22Rv1 (cell line): ENCODE measurements around the gene PTPRB.

Experiments
- H3K27ac ChIP-seq: fragments of 450-650 bp; 2 replicates; pipeline ENCODE4 v1.5.1; 2017
- ZFX ChIP-seq: fragments of 450-650 bp; IDR thresholded peaks from 2 replicates; pipeline ENCODE4 v1.6.1; 2017; ENCODE audit warnings: antibody characterized with exemption, borderline replicate concordance
- TF ChIP-seq, protein P1 (sequence below): fragments of 450-650 bp; IDR thresholded peaks from 2 replicates; pipeline ENCODE4 v1.5.1; 2017; ENCODE audit warnings: mild to moderate bottlenecking

Gene PTPRB

GRCh38 chr12:70664465-70664881 lies 27.2 kb upstream of the PTPRB start:
- no peak overlapping the region for H3K27ac ChIP-seq

DNA sequence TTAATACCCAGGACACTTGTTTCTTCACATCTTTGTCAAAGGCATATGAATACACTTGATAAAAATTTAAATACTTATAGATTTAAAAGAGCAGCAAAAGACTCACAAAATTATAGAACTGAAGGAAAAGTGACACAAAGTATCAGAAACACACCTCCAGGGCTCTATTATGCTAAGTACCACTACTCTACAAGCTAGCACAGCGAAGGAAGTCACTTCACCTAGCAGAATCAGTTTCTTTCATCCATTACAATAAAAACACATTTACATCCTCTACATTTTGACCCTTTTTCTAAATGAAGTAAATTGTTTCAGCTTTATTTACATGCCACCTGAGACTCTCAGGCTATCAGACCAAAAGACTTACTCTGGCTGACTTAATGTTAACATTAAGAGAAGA lies 26.6 kb upstream of the PTPRB start:
- H3K27ac ChIP-seq = no peak overlapping the region

More at GRCh38 chr12:70664465-70664881, 27.2 kb upstream of the PTPRB start:
- TF ChIP-seq, protein P1, sequence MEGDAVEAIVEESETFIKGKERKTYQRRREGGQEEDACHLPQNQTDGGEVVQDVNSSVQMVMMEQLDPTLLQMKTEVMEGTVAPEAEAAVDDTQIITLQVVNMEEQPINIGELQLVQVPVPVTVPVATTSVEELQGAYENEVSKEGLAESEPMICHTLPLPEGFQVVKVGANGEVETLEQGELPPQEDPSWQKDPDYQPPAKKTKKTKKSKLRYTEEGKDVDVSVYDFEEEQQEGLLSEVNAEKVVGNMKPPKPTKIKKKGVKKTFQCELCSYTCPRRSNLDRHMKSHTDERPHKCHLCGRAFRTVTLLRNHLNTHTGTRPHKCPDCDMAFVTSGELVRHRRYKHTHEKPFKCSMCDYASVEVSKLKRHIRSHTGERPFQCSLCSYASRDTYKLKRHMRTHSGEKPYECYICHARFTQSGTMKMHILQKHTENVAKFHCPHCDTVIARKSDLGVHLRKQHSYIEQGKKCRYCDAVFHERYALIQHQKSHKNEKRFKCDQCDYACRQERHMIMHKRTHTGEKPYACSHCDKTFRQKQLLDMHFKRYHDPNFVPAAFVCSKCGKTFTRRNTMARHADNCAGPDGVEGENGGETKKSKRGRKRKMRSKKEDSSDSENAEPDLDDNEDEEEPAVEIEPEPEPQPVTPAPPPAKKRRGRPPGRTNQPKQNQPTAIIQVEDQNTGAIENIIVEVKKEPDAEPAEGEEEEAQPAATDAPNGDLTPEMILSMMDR = no peak
- TF ChIP-seq ZFX = no peak

DNA sequence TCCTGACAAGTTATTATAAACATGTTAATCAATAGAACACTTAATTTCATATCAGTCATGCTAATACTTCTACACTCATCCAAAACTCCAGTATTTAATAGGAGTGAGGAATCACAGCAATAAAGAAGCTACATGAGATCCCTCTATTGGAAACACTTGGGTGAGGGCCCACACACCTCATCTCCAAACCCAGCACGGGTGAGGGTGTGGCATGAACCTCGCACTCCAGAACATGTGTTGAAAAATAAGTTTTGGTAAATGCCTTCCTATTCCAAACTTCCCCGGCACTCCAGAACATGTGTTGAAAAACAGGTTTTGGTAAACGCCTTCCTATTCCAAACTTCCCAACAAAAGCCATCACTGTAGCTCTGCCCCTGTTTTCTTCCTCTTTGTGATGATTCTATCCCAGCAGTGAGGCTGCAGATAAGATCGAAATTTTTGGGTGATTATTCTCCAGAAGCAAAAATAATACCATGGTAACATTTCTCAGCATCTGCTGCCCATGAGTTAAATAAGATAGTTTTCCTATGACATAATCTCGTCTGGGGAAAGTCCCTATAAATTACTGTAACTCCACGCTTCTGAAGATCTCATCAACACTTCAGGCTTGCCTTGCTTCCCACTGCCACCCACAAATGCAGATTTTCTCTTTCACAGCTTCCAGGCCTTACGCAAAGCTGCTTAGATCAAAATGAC lies 24.4 kb upstream of the PTPRB start:
- no peak for TF ChIP-seq ZFX
- TF ChIP-seq, protein P1 = no peak
- H3K27ac ChIP-seq = no peak overlapping the region

More for the DNA sequence above, 26.6 kb upstream of the PTPRB start:
- TF ChIP-seq ZFX = no peak
- TF ChIP-seq, protein P1 = no peak

DNA sequence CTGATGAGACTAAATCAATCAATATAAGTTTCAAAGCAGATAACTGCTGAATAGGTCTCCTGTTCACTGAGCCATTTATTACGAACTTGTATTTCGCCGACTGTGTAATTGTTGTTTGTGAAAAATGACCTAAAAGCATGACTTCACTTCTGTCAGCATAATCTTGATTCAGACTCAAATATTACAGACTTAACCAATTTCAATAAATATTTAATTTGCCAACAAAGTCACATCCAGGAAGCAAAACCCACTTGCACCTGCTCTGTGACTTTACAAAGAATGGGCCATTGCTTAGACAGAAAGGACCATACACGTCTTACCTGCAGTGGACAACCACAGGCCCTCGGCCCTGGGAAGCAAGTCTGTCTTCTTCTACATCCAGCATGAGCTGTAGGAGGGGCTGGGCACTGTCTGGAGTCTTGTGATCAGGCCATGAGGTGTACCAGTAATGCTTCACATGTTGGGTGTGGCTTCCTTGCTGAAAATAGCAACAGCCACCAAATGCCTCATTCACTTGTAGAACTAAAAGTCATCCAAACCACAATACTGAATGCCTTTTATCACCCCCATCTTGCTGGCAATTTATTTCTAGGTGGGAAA lies 23.5 kb upstream of the PTPRB start:
- no peak for TF ChIP-seq ZFX
- TF ChIP-seq, protein P1 = no peak
- H3K27ac ChIP-seq = no peak overlapping the region

DNA sequence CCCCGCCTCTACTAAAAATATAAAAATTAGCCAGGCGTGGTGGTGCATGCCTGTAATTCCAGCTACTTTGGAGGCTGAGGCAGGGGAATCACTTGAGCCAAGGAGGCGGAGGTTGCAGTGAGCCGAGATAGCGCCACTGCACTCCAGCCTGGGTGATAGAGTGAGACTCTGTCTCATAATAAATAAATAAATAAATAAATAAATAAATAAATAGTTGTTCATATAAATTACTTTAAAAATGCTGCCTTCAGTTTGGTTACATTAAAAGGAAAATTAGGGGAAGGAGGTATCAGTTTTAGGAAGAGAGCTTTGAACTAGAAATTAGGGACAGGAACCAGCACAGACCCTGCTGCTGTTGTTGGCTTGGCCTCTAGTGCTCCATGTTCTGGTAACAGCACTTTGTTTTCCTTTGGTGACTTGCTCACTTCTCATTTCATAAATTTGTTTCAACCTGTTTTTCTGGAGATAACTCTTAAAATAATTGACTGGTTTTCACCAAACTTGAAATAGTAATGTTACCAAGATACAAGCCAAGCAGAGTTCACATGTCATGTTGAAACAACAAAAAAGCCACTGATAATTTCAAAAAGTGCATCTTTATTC lies 22.9 kb upstream of the PTPRB start:
- no peak overlapping the region for H3K27ac ChIP-seq
- TF ChIP-seq, protein P1 = no peak
- no peak for TF ChIP-seq ZFX

DNA sequence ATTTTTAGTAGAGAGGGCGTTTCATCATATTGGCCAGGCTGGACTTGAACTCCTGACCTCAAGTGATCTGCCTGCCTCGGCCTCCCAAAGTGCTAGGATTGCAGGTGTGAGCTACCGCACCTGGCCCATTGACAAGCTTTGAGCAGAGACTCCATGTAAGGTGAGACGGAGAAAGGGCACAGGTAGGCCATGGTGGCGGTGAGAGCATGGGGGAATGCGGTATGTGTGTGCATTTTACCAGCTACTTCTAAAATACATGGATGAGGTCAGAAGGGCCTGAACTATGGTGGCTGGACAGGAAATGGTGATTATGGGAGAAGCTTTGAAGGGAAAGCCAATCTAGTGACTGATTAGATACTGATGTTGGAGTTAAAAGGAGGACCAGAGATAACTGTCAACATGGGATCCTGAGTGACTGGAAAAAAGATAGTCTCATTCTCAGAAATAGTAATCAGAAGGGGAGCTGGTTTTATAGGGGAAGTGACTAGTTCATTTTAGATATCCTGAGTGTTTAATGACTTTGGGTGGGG lies 21.9 kb upstream of the PTPRB start:
- no peak overlapping the region for H3K27ac ChIP-seq
- TF ChIP-seq, protein P1 = no peak
- TF ChIP-seq ZFX = no peak
